Measurements from ENCODE around the gene TBC1D22B. TPM values are rescaled to one million over a fixed set of nuclear protein-coding genes. Genes with fewer than 3 reads are reported as not detected.

The TBC1D22B gene
- total and polyA plus RNA-seq, 3 donors from 2014 or later, result 23.1 to 36.4 (median 25.6) TPM

- intact Hi-C loops (cut with DNase I; ENCODE audit: low total_unique reads), result no loop called here
- no peak for DNase-seq
- Histone ChIP-seq H3K4me1 (peaks cover 14% of the 10 kb centered on the region), H3K9me3 (no peaks in the 10 kb centered on the region), H3K4me3 (no peak overlapping the region), H3K27ac (no peak overlapping the region), H3K27me3 (no peaks in the 10 kb centered on the region), H3K36me3 (ENCODE audit: low read depth, missing control alignments) (no peaks in the 10 kb centered on the region)
- no peak for TF ChIP-seq POLR2A (IDR thresholded peaks at IDR 0.05)
- TF ChIP-seq CTCF (IDR thresholded peaks at IDR 0.05), result no peak
- WGBS, 2 donors, result 81% methylated on average over 2 of the region's 2 CpGs
Measured at GRCh38 chr6:37260040-37260439, 2.5 kb downstream of the TBC1D22B start.

DNA sequence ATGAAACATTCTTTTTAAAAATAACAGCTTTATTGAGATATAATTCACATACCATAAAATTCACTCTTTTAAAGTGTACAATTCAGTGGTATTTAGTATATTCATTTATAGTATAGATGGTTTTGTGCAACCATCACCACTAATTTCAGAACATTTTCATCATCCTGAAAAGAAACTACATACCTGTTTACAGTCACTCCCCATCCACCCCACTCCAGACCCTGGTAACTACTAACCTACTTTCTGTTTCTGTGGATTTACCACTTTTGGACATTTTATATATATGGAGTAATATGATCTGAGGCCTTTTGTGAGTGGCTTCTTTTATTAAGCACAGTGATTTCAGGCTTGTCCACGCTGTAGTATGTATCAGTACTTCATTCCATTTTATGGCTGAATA, 2.9 kb downstream of the TBC1D22B start:
- WGBS, 2 donors, result 85 to 100% methylated on average over 1 of the region's 1 CpG

GRCh38 chr6:37261198-37261597, 3.6 kb downstream of the TBC1D22B start:
- H3K27me3 ChIP-seq, result no peaks in the 10 kb centered on the region
- no peak overlapping the region for H3K4me3 ChIP-seq
- intact Hi-C loops (cut with DNase I; ENCODE audit: low total_unique reads), result no loop called here
- H3K27ac ChIP-seq, result no peak overlapping the region
- peaks cover 14% of the 10 kb centered on the region for H3K4me1 ChIP-seq
- no peaks in the 10 kb centered on the region for H3K9me3 ChIP-seq
- TF ChIP-seq POLR2A (IDR thresholded peaks at IDR 0.05) (no peak), CTCF (IDR thresholded peaks at IDR 0.05) (no peak)
- no peaks in the 10 kb centered on the region for H3K36me3 ChIP-seq (ENCODE audit: low read depth, missing control alignments)
- no peak for DNase-seq
- 90 to 93% methylated on average over 5 of the region's 5 CpGs for WGBS, 2 donors

More for the DNA sequence above, 2.9 kb downstream of the TBC1D22B start:
- no peaks in the 10 kb centered on the region for H3K36me3 ChIP-seq (ENCODE audit: low read depth, missing control alignments)
- no peak overlapping the region for H3K27ac ChIP-seq
- intact Hi-C loops (cut with DNase I; ENCODE audit: low total_unique reads), result no loop called here
- no peak for TF ChIP-seq CTCF (IDR thresholded peaks at IDR 0.05)
- no peak for TF ChIP-seq POLR2A (IDR thresholded peaks at IDR 0.05)
- no peaks in the 10 kb centered on the region for H3K9me3 ChIP-seq
- no peaks in the 10 kb centered on the region for H3K27me3 ChIP-seq
- DNase-seq, result no peak
- H3K4me3 ChIP-seq, result no peak overlapping the region
- peaks cover 14% of the 10 kb centered on the region for H3K4me1 ChIP-seq

- Histone ChIP-seq H3K9me3 (no peaks in the 10 kb centered on the region), H3K4me3 (no peak overlapping the region), H3K4me1 (peaks cover 8% of the 10 kb centered on the region), H3K36me3 (ENCODE audit: low read depth, missing control alignments) (no peaks in the 10 kb centered on the region), H3K27ac (no peak overlapping the region), H3K27me3 (no peaks in the 10 kb centered on the region)
- WGBS, 2 donors, result 72 to 73% methylated on average over 8 of the region's 8 CpGs
- no peak for TF ChIP-seq CTCF (IDR thresholded peaks at IDR 0.05)
- no peak for TF ChIP-seq POLR2A (IDR thresholded peaks at IDR 0.05)
- intact Hi-C loops (cut with DNase I; ENCODE audit: low total_unique reads), result no loop called here
- no peak for DNase-seq
Measured at GRCh38 chr6:37262446-37263026, 5.0 kb downstream of the TBC1D22B start.

GRCh38 chr6:37265001-37265400, 7.4 kb downstream of the TBC1D22B start:
- Histone ChIP-seq H3K27me3 (no peaks in the 10 kb centered on the region), H3K4me3 (no peak overlapping the region), H3K9me3 (no peaks in the 10 kb centered on the region), H3K36me3 (ENCODE audit: low read depth, missing control alignments) (no peaks in the 10 kb centered on the region), H3K27ac (no peak overlapping the region), H3K4me1 (no peaks in the 10 kb centered on the region)
- intact Hi-C loops (cut with DNase I; ENCODE audit: low total_unique reads), result no loop called here
- 57 to 79% methylated on average over 2 of the region's 2 CpGs for WGBS, 2 donors
- TF ChIP-seq POLR2A (IDR thresholded peaks at IDR 0.05) (no peak), CTCF (IDR thresholded peaks at IDR 0.05) (no peak)
- no peak for DNase-seq
